ENCODE data around the gene INTS13.
"Not testable (repeated sequence)": the region's sequence is repeated elsewhere in the genome, so short reads cannot be mapped to it uniquely, and the experiment has no call there.

The INTS13 gene

GRCh38 chr12:26937863-26938700, at the start of gene INTS13, which contains the start of gene FGFR1OP2:
INTS13 (minus strand) TSS chr12:26937981; CDS start chr12:26936803, 1,178 bp downstream.
FGFR1OP2 (plus strand) TSS chr12:26938470; CDS start chr12:26954159, 15,689 bp downstream.
- H3K4me3 ChIP-seq (ENCODE audit: low read length): peak within 1 kb of the TSS; percentile 100
- H3K9ac ChIP-seq (ENCODE audit: low read length): peak within 1 kb of the TSS; percentile 99
- H3K27me3 ChIP-seq (replicated peaks; ENCODE audit: control insufficient read depth, insufficient read depth, low read length): no peaks in the 10 kb centered on the region
- peak; percentile 100 for DNase-seq (ENCODE audit: low read depth)
- H3K9me3 ChIP-seq (ENCODE audit: control insufficient read depth, low read length): no peaks in the 10 kb centered on the region
- peaks cover 6% of the 10 kb centered on the region for H3K36me3 ChIP-seq (ENCODE audit: control insufficient read depth, insufficient read depth, low read length, severe bottlenecking)
- peaks cover 59% of the 10 kb centered on the region for H3K4me1 ChIP-seq (ENCODE audit: control insufficient read depth, insufficient read depth, low read length)

- H3K4me3 ChIP-seq (ENCODE audit: low read length): no peak overlapping the region
- H3K9ac ChIP-seq (ENCODE audit: low read length): no peak overlapping the region
- DNase-seq (ENCODE audit: low read depth): no peak
- no peaks in the 10 kb centered on the region for H3K4me1 ChIP-seq (ENCODE audit: control insufficient read depth, insufficient read depth, low read length)
- no peaks in the 10 kb centered on the region for H3K9me3 ChIP-seq (ENCODE audit: control insufficient read depth, low read length)
- H3K27me3 ChIP-seq (replicated peaks; ENCODE audit: control insufficient read depth, insufficient read depth, low read length): no peaks in the 10 kb centered on the region
- H3K36me3 ChIP-seq (ENCODE audit: control insufficient read depth, insufficient read depth, low read length, severe bottlenecking): peaks cover 4% of the 10 kb centered on the region
Observed at GRCh38 chr12:26982866-26983265, 45.1 kb upstream of the INTS13 start.

GRCh38 chr12:26979733-26980132, 42.0 kb upstream of the INTS13 start:
- Histone ChIP-seq H3K9me3 (ENCODE audit: control insufficient read depth, low read length) (no peaks in the 10 kb centered on the region), H3K27me3 (replicated peaks; ENCODE audit: control insufficient read depth, insufficient read depth, low read length) (no peaks in the 10 kb centered on the region), H3K36me3 (ENCODE audit: control insufficient read depth, insufficient read depth, low read length, severe bottlenecking) (peaks cover 15% of the 10 kb centered on the region), H3K9ac (ENCODE audit: low read length) (no peak overlapping the region), H3K4me3 (ENCODE audit: low read length) (no peak overlapping the region), H3K4me1 (ENCODE audit: control insufficient read depth, insufficient read depth, low read length) (no peaks in the 10 kb centered on the region)
- no peak for DNase-seq (ENCODE audit: low read depth)

GRCh38 chr12:26978801-26979200, 41.0 kb upstream of the INTS13 start:
- Histone ChIP-seq H3K4me3 (ENCODE audit: low read length) (no peak overlapping the region), H3K9me3 (ENCODE audit: control insufficient read depth, low read length) (no peaks in the 10 kb centered on the region), H3K9ac (ENCODE audit: low read length) (no peak overlapping the region), H3K27me3 (replicated peaks; ENCODE audit: control insufficient read depth, insufficient read depth, low read length) (no peaks in the 10 kb centered on the region), H3K4me1 (ENCODE audit: control insufficient read depth, insufficient read depth, low read length) (no peaks in the 10 kb centered on the region), H3K36me3 (ENCODE audit: control insufficient read depth, insufficient read depth, low read length, severe bottlenecking) (peaks cover 19% of the 10 kb centered on the region)
- DNase-seq (ENCODE audit: low read depth): no peak

GRCh38 chr12:26976687-26977086, 38.9 kb upstream of the INTS13 start:
- Histone ChIP-seq H3K4me3 (ENCODE audit: low read length) (no peak overlapping the region), H3K36me3 (ENCODE audit: control insufficient read depth, insufficient read depth, low read length, severe bottlenecking) (peaks cover 26% of the 10 kb centered on the region), H3K9me3 (ENCODE audit: control insufficient read depth, low read length) (no peaks in the 10 kb centered on the region), H3K4me1 (ENCODE audit: control insufficient read depth, insufficient read depth, low read length) (no peaks in the 10 kb centered on the region), H3K9ac (ENCODE audit: low read length) (no peak overlapping the region), H3K27me3 (replicated peaks; ENCODE audit: control insufficient read depth, insufficient read depth, low read length) (no peaks in the 10 kb centered on the region)
- DNase-seq (ENCODE audit: low read depth): no peak

- Histone ChIP-seq H3K4me3 (ENCODE audit: low read length) (no peak overlapping the region), H3K9me3 (ENCODE audit: control insufficient read depth, low read length) (peaks cover under 1% of the 10 kb centered on the region), H3K36me3 (ENCODE audit: control insufficient read depth, insufficient read depth, low read length, severe bottlenecking) (peaks cover 35% of the 10 kb centered on the region), H3K27me3 (replicated peaks; ENCODE audit: control insufficient read depth, insufficient read depth, low read length) (no peaks in the 10 kb centered on the region), H3K4me1 (ENCODE audit: control insufficient read depth, insufficient read depth, low read length) (no peaks in the 10 kb centered on the region), H3K9ac (ENCODE audit: low read length) (no peak overlapping the region)
- no peak for DNase-seq (ENCODE audit: low read depth)
Observed at GRCh38 chr12:26971963-26972362, 34.2 kb upstream of the INTS13 start.

GRCh38 chr12:26970136-26970535, 32.4 kb upstream of the INTS13 start:
- Histone ChIP-seq H3K9ac (ENCODE audit: low read length) (no peak overlapping the region), H3K4me3 (ENCODE audit: low read length) (no peak overlapping the region), H3K4me1 (ENCODE audit: control insufficient read depth, insufficient read depth, low read length) (no peaks in the 10 kb centered on the region), H3K9me3 (ENCODE audit: control insufficient read depth, low read length) (peaks cover 3% of the 10 kb centered on the region), H3K27me3 (replicated peaks; ENCODE audit: control insufficient read depth, insufficient read depth, low read length) (no peaks in the 10 kb centered on the region), H3K36me3 (ENCODE audit: control insufficient read depth, insufficient read depth, low read length, severe bottlenecking) (peaks cover 41% of the 10 kb centered on the region)
- no peak for DNase-seq (ENCODE audit: low read depth)

- no peak for DNase-seq (ENCODE audit: low read depth)
- Histone ChIP-seq H3K4me3 (ENCODE audit: low read length) (no peak overlapping the region), H3K9ac (ENCODE audit: low read length) (no peak overlapping the region), H3K36me3 (ENCODE audit: control insufficient read depth, insufficient read depth, low read length, severe bottlenecking) (peaks cover 42% of the 10 kb centered on the region), H3K9me3 (ENCODE audit: control insufficient read depth, low read length) (peaks cover 3% of the 10 kb centered on the region), H3K4me1 (ENCODE audit: control insufficient read depth, insufficient read depth, low read length) (no peaks in the 10 kb centered on the region), H3K27me3 (replicated peaks; ENCODE audit: control insufficient read depth, insufficient read depth, low read length) (no peaks in the 10 kb centered on the region)
Observed at GRCh38 chr12:26966842-26967241, 29.1 kb upstream of the INTS13 start.

- Histone ChIP-seq H3K9ac (ENCODE audit: low read length) (no peak overlapping the region), H3K36me3 (ENCODE audit: control insufficient read depth, insufficient read depth, low read length, severe bottlenecking) (peaks cover 71% of the 10 kb centered on the region), H3K4me1 (ENCODE audit: control insufficient read depth, insufficient read depth, low read length) (no peaks in the 10 kb centered on the region), H3K4me3 (ENCODE audit: low read length) (no peak overlapping the region), H3K9me3 (ENCODE audit: control insufficient read depth, low read length) (peaks cover 3% of the 10 kb centered on the region), H3K27me3 (replicated peaks; ENCODE audit: control insufficient read depth, insufficient read depth, low read length) (no peaks in the 10 kb centered on the region)
- DNase-seq (ENCODE audit: low read depth): peak; percentile 60
Observed at GRCh38 chr12:26963413-26963812, 25.6 kb upstream of the INTS13 start.

GRCh38 chr12:26961803-26962202, 24.0 kb upstream of the INTS13 start:
- no peaks in the 10 kb centered on the region for H3K27me3 ChIP-seq (replicated peaks; ENCODE audit: control insufficient read depth, insufficient read depth, low read length)
- no peak overlapping the region for H3K4me3 ChIP-seq (ENCODE audit: low read length)
- no peak overlapping the region for H3K9ac ChIP-seq (ENCODE audit: low read length)
- H3K36me3 ChIP-seq (ENCODE audit: control insufficient read depth, insufficient read depth, low read length, severe bottlenecking): peaks cover 72% of the 10 kb centered on the region
- H3K4me1 ChIP-seq (ENCODE audit: control insufficient read depth, insufficient read depth, low read length): no peaks in the 10 kb centered on the region
- H3K9me3 ChIP-seq (ENCODE audit: control insufficient read depth, low read length): peaks cover 2% of the 10 kb centered on the region
- DNase-seq (ENCODE audit: low read depth): no peak

GRCh38 chr12:26961391-26961790, 23.6 kb upstream of the INTS13 start:
- DNase-seq (ENCODE audit: low read depth); H3K27me3 ChIP-seq (replicated peaks; ENCODE audit: control insufficient read depth, insufficient read depth, low read length); H3K9me3 ChIP-seq (ENCODE audit: control insufficient read depth, low read length); H3K4me1 ChIP-seq (ENCODE audit: control insufficient read depth, insufficient read depth, low read length); H3K4me3 ChIP-seq (ENCODE audit: low read length); H3K9ac ChIP-seq (ENCODE audit: low read length): not testable (repeated sequence)
- peaks cover 71% of the 10 kb centered on the region for H3K36me3 ChIP-seq (ENCODE audit: control insufficient read depth, insufficient read depth, low read length, severe bottlenecking)
